GM21526 (cell line): ENCODE measurements around the gene PDZD8.

Experiments used
- ATAC-seq: cut with Tn5 transposase; IDR thresholded peaks from one replicate; pipeline ENCODE4 v1.9.1; 2021; ENCODE audit warnings: moderate library complexity; ENCODE audit not compliant: unreplicated experiment, low FRiP score

The PDZD8 gene

GRCh38 chr10:117261501-117261900 lies 113.7 kb downstream of the PDZD8 start:
- ATAC-seq, result no peak

GRCh38 chr10:117260084-117260483 lies 115.2 kb downstream of the PDZD8 start:
- ATAC-seq, result no peak

GRCh38 chr10:117259279-117259678 lies 116.0 kb downstream of the PDZD8 start:
- no peak for ATAC-seq

- ATAC-seq, result no peak
Measured at GRCh38 chr10:117257721-117258120, 117.5 kb downstream of the PDZD8 start.

GRCh38 chr10:117256910-117257309 lies 118.3 kb downstream of the PDZD8 start:
- ATAC-seq, result no peak

GRCh38 chr10:117255835-117256460 lies 119.3 kb downstream of the PDZD8 start:
- no peak for ATAC-seq

- ATAC-seq, result no peak
Measured at GRCh38 chr10:117254774-117255735, 120.2 kb downstream of the PDZD8 start.

- ATAC-seq, result no peak
Measured at GRCh38 chr10:117254338-117254737, 120.9 kb downstream of the PDZD8 start.

- no peak for ATAC-seq
Measured at GRCh38 chr10:117253908-117254307, 121.3 kb downstream of the PDZD8 start.

- ATAC-seq, result no peak
Measured at GRCh38 chr10:117250411-117250810, 124.8 kb downstream of the PDZD8 start.

GRCh38 chr10:117249493-117250093 lies 125.6 kb downstream of the PDZD8 start:
- ATAC-seq, result no peak

- ATAC-seq, result no peak
Measured at GRCh38 chr10:117248750-117249465, 126.3 kb downstream of the PDZD8 start.

GRCh38 chr10:117246997-117247671 lies 128.1 kb downstream of the PDZD8 start:
- ATAC-seq, result no peak

GRCh38 chr10:117242463-117242832 lies 132.8 kb downstream of the PDZD8 start:
- ATAC-seq, result no peak

- ATAC-seq, result no peak
Measured at GRCh38 chr10:117241541-117242462, 133.4 kb downstream of the PDZD8 start.

GRCh38 chr10:117240621-117241529 lies 134.4 kb downstream of the PDZD8 start, which contains the start of gene SLC18A2:
Gene SLC18A2, plus strand, starts transcription at chr10:117241114. Its CDS starts 580 bp downstream, at chr10:117241694.
- no peak for ATAC-seq

GRCh38 chr10:117239721-117240620 lies 135.3 kb downstream of the PDZD8 start:
- no peak for ATAC-seq
